ENCODE data around the gene PUSL1. TPM values are rescaled to one million over a fixed set of nuclear protein-coding genes. Genes with fewer than 3 reads are reported as not detected.

The PUSL1 gene
- total and polyA plus RNA-seq, 2 of the 13 experiments (the other 11 are each of a cell fraction or from before 2014, with no cell fraction given), result 8.3 to 22.2 TPM

DNA sequence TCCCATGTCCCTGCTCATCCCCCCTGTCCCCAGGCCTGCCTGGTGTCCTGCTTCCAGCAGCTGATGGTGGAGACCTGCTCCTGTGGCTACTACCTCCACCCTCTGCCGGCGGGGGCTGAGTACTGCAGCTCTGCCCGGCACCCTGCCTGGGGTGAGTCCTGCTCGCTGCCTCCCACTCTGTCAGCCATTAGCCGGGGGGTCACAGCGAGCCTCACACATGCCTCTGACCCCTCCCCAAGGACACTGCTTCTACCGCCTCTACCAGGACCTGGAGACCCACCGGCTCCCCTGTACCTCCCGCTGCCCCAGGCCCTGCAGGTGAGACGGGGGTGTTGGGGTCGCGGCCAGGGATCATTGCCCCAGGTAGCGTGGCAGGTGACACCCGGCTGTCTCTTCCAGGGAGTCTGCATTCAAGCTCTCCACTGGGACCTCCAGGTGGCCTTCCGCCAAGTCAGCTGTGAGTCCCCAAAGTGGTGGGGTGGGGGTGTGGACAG, 18.1 kb upstream of the PUSL1 start (continued):
- TF ChIP-seq ZSCAN21 (CRISPR knock-in tag; IDR thresholded peaks at IDR 0.05; ENCODE audit: borderline replicate concordance), result 0 out of 2 replicates have a peak, but pooled peaks have one; percentile 20
- TF ChIP-seq HNRNPLL (IDR thresholded peaks at IDR 0.05; ENCODE audit: low read depth, low read length, poor library complexity, severe bottlenecking), result no peak
- TF ChIP-seq RAD21 (CRISPR knock-in tag; IDR thresholded peaks at IDR 0.05), result peak; percentile 75
- TF ChIP-seq, protein P1, sequence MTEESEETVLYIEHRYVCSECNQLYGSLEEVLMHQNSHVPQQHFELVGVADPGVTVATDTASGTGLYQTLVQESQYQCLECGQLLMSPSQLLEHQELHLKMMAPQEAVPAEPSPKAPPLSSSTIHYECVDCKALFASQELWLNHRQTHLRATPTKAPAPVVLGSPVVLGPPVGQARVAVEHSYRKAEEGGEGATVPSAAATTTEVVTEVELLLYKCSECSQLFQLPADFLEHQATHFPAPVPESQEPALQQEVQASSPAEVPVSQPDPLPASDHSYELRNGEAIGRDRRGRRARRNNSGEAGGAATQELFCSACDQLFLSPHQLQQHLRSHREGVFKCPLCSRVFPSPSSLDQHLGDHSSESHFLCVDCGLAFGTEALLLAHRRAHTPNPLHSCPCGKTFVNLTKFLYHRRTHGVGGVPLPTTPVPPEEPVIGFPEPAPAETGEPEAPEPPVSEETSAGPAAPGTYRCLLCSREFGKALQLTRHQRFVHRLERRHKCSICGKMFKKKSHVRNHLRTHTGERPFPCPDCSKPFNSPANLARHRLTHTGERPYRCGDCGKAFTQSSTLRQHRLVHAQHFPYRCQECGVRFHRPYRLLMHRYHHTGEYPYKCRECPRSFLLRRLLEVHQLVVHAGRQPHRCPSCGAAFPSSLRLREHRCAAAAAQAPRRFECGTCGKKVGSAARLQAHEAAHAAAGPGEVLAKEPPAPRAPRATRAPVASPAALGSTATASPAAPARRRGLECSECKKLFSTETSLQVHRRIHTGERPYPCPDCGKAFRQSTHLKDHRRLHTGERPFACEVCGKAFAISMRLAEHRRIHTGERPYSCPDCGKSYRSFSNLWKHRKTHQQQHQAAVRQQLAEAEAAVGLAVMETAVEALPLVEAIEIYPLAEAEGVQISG (CRISPR knock-in tag; IDR thresholded peaks at IDR 0.05), result peak; percentile 60
- TF ChIP-seq SP140L (CRISPR knock-in tag; IDR thresholded peaks at IDR 0.05; ENCODE audit: borderline replicate concordance), result no peak
- TF ChIP-seq ZNF350 (CRISPR knock-in tag; IDR thresholded peaks at IDR 0.05; ENCODE audit: borderline replicate concordance, low read depth), result no peak
- TF ChIP-seq SMC3 (IDR thresholded peaks at IDR 0.05; ENCODE audit: low read length), result peak; percentile 32; the same call in 1 of the 2 replicates
- no peak for TF ChIP-seq ZNF296 (CRISPR knock-in tag; conservative IDR thresholded peaks at IDR 0.05)
- TF ChIP-seq, protein P2, sequence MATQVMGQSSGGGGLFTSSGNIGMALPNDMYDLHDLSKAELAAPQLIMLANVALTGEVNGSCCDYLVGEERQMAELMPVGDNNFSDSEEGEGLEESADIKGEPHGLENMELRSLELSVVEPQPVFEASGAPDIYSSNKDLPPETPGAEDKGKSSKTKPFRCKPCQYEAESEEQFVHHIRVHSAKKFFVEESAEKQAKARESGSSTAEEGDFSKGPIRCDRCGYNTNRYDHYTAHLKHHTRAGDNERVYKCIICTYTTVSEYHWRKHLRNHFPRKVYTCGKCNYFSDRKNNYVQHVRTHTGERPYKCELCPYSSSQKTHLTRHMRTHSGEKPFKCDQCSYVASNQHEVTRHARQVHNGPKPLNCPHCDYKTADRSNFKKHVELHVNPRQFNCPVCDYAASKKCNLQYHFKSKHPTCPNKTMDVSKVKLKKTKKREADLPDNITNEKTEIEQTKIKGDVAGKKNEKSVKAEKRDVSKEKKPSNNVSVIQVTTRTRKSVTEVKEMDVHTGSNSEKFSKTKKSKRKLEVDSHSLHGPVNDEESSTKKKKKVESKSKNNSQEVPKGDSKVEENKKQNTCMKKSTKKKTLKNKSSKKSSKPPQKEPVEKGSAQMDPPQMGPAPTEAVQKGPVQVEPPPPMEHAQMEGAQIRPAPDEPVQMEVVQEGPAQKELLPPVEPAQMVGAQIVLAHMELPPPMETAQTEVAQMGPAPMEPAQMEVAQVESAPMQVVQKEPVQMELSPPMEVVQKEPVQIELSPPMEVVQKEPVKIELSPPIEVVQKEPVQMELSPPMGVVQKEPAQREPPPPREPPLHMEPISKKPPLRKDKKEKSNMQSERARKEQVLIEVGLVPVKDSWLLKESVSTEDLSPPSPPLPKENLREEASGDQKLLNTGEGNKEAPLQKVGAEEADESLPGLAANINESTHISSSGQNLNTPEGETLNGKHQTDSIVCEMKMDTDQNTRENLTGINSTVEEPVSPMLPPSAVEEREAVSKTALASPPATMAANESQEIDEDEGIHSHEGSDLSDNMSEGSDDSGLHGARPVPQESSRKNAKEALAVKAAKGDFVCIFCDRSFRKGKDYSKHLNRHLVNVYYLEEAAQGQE (IDR thresholded peaks at IDR 0.05; ENCODE audit: borderline replicate concordance in 1 of 2, low read depth in 1 of 2, low read length in 2 of 2), result no peak
- TF ChIP-seq FOXK2 (IDR thresholded peaks at IDR 0.05), result no peak
- TF ChIP-seq, protein P3, sequence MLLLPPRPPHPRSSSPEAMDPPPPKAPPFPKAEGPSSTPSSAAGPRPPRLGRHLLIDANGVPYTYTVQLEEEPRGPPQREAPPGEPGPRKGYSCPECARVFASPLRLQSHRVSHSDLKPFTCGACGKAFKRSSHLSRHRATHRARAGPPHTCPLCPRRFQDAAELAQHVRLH (CRISPR knock-in tag; IDR thresholded peaks at IDR 0.05; ENCODE audit: borderline replicate concordance, low read depth), result no peak
- TF ChIP-seq ZFY (CRISPR knock-in tag; IDR thresholded peaks at IDR 0.05), result peak; percentile 18; the same call in 1 of the 2 replicates
- no peak for TF ChIP-seq NFIB (CRISPR knock-in tag; IDR thresholded peaks at IDR 0.05; ENCODE audit: borderline replicate concordance)
- no peak for TF ChIP-seq FOSL2 (CRISPR knock-in tag; IDR thresholded peaks at IDR 0.05)
- TF ChIP-seq MIER3 (CRISPR knock-in tag; IDR thresholded peaks at IDR 0.05; ENCODE audit: borderline replicate concordance), result no peak
- TF ChIP-seq, protein P4, sequence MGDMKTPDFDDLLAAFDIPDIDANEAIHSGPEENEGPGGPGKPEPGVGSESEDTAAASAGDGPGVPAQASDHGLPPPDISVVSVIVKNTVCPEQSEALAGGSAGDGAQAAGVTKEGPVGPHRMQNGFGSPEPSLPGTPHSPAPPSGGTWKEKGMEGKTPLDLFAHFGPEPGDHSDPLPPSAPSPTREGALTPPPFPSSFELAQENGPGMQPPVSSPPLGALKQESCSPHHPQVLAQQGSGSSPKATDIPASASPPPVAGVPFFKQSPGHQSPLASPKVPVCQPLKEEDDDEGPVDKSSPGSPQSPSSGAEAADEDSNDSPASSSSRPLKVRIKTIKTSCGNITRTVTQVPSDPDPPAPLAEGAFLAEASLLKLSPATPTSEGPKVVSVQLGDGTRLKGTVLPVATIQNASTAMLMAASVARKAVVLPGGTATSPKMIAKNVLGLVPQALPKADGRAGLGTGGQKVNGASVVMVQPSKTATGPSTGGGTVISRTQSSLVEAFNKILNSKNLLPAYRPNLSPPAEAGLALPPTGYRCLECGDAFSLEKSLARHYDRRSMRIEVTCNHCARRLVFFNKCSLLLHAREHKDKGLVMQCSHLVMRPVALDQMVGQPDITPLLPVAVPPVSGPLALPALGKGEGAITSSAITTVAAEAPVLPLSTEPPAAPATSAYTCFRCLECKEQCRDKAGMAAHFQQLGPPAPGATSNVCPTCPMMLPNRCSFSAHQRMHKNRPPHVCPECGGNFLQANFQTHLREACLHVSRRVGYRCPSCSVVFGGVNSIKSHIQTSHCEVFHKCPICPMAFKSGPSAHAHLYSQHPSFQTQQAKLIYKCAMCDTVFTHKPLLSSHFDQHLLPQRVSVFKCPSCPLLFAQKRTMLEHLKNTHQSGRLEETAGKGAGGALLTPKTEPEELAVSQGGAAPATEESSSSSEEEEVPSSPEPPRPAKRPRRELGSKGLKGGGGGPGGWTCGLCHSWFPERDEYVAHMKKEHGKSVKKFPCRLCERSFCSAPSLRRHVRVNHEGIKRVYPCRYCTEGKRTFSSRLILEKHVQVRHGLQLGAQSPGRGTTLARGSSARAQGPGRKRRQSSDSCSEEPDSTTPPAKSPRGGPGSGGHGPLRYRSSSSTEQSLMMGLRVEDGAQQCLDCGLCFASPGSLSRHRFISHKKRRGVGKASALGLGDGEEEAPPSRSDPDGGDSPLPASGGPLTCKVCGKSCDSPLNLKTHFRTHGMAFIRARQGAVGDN (CRISPR knock-in tag; IDR thresholded peaks at IDR 0.05), result peak; percentile 43
- TF ChIP-seq HNRNPH1 (optimal IDR thresholded peaks at IDR 0.05; ENCODE audit: low read depth, low read length), result no peak
- TF ChIP-seq, protein P5, sequence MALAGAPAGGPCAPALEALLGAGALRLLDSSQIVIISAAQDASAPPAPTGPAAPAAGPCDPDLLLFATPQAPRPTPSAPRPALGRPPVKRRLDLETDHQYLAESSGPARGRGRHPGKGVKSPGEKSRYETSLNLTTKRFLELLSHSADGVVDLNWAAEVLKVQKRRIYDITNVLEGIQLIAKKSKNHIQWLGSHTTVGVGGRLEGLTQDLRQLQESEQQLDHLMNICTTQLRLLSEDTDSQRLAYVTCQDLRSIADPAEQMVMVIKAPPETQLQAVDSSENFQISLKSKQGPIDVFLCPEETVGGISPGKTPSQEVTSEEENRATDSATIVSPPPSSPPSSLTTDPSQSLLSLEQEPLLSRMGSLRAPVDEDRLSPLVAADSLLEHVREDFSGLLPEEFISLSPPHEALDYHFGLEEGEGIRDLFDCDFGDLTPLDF (CRISPR knock-in tag; IDR thresholded peaks at IDR 0.05), result no peak

Data from HepG2 (cell line).